Endothelial cell of umbilical vein (primary cell): Measurements from ENCODE around the gene DMRTB1. TPM values are rescaled to one million over a fixed set of nuclear protein-coding genes. Genes with fewer than 3 reads are reported as not detected.

ENCODE experiments used
- BruUV-seq: library from RNA; stranded (reverse); fragments of 400-500 nt; replicated peaks from 2 replicates; lab custom pipeline; 2021; lab: Mats Ljungman, UMichigan
- CTCF ChIA-PET: fragments of 300-600, 350-600 bp; sonication (Branson Sonifier 250); formaldehyde crosslinking; loops from one replicate; lab custom pipeline; 2021; ENCODE audit warnings: antibody characterized with exemption, inconsistent platforms; lab: Charles Lee
- POLR2A ChIA-PET: fragments of 300-600, 350-600 bp; sonication (Branson Sonifier 250); formaldehyde crosslinking; loops from one replicate; lab custom pipeline; 2021; ENCODE audit warnings: antibody characterized with exemption, inconsistent platforms; lab: Charles Lee
- DNase-seq: peaks from one replicate; pipeline ENCODE4 v3.0.0-alpha.2; 2011; ENCODE audit warnings: low read depth, low spot score
- FAIRE-seq: peaks from 2 replicates; lab custom pipeline; 2011; peaks lifted over from hg19 to GRCh38; lab: Jason Lieb, UNC
- H2AFZ ChIP-seq: 2 replicates; pipeline ENCODE4 v1.6.0; 2012; ENCODE audit warnings: low read depth, low read length, control low read depth, inconsistent platforms
- H3K27ac ChIP-seq: 2 replicates; pipeline ENCODE4 v1.5.1; 2011; ENCODE audit warnings: low read depth, mild to moderate bottlenecking, control low read depth, low read length, moderate library complexity; ENCODE audit not compliant: insufficient read depth
- H3K27me3 ChIP-seq, 2 experiments: 2 replicates each; pipeline versions ENCODE4 v1.6.0 to v1.6.1; 2011; ENCODE audit warnings: low read length in 2 of 2, mixed read lengths in 1 of 2; ENCODE audit not compliant: control insufficient read depth in 2 of 2, insufficient read depth in 2 of 2
- H3K36me3 ChIP-seq, 2 experiments: 2 replicates in 1 of 2; 3 replicates in 1 of 2; pipeline ENCODE4 v1.5.1; 2011; ENCODE audit warnings: low read length in 2 of 2, mild to moderate bottlenecking in 1 of 2, moderate library complexity in 1 of 2; ENCODE audit not compliant: control insufficient read depth in 2 of 2, insufficient read depth in 2 of 2; ENCODE audit errors: extremely low read depth in 1 of 2
- H3K4me1 ChIP-seq: 3 replicates; pipeline ENCODE4 v1.5.1; 2011; ENCODE audit warnings: mild to moderate bottlenecking, low read length; ENCODE audit not compliant: control insufficient read depth, insufficient read depth; ENCODE audit errors: extremely low read depth
- H3K4me2 ChIP-seq: 2 replicates; pipeline ENCODE4 v1.6.1; 2011; ENCODE audit warnings: low read length, control low read depth, mixed read lengths; ENCODE audit not compliant: insufficient read depth
- H3K4me3 ChIP-seq, 3 experiments: fragments of 200-600 bp in 1 of 3; sonication (generic), shearing (Covaris generic) in 1 of 3; replicated peaks in 1 of 3; 2 replicates each; pipeline ENCODE4 v1.5.1; 2011 to 2016; ENCODE audit warnings: control low read depth in 3 of 3, low read length in 3 of 3, mild to moderate bottlenecking in 2 of 3, inconsistent platforms in 1 of 3, low read depth in 1 of 3, moderate library complexity in 1 of 3; ENCODE audit not compliant: insufficient read depth in 1 of 3
- H3K79me2 ChIP-seq: 2 replicates; pipeline ENCODE4 v1.6.0; 2012; ENCODE audit warnings: low read length, inconsistent platforms; ENCODE audit not compliant: control insufficient read depth, insufficient read depth
- H3K9ac ChIP-seq: replicated peaks from 2 replicates; pipeline ENCODE3; 2011; ENCODE audit warnings: low read length, control low read depth; ENCODE audit not compliant: insufficient read depth; ENCODE audit errors: extremely low read depth
- H3K9me1 ChIP-seq: replicated peaks from 3 replicates; pipeline ENCODE4 v1.6.0; 2011; ENCODE audit warnings: mild to moderate bottlenecking, low read length; ENCODE audit not compliant: control insufficient read depth, insufficient read depth; ENCODE audit errors: extremely low read depth
- H3K9me3 ChIP-seq: replicated peaks from 2 replicates; pipeline ENCODE4 v1.5.1; 2012; ENCODE audit warnings: low read length, inconsistent platforms; ENCODE audit not compliant: control insufficient read depth, insufficient read depth
- H4K20me1 ChIP-seq: replicated peaks from 2 replicates; pipeline ENCODE3; 2011; ENCODE audit warnings: mild to moderate bottlenecking, low read length; ENCODE audit not compliant: control insufficient read depth, insufficient read depth; ENCODE audit errors: extremely low read depth
- EZH2 ChIP-seq: IDR thresholded peaks from 2 replicates; pipeline ENCODE4 v1.6.1; 2012; ENCODE audit warnings: borderline replicate concordance, low read depth, mild to moderate bottlenecking, moderate library complexity, low read length, inconsistent platforms; ENCODE audit not compliant: severe bottlenecking
- FOS ChIP-seq: IDR thresholded peaks from 2 replicates; pipeline ENCODE4 v1.6.1; 2011; ENCODE audit warnings: mild to moderate bottlenecking, low read length, moderate library complexity, borderline replicate concordance; ENCODE audit not compliant: insufficient read depth
- GATA2 ChIP-seq: IDR thresholded peaks from 2 replicates; pipeline ENCODE4 v1.7.0; 2011; ENCODE audit warnings: low read depth, mild to moderate bottlenecking, moderate library complexity, mixed read lengths, low read length; ENCODE audit not compliant: insufficient read length, insufficient read depth
- JUN ChIP-seq: IDR thresholded peaks from 2 replicates; pipeline ENCODE4 v1.6.1; 2011; ENCODE audit warnings: borderline replicate concordance, low read depth; ENCODE audit not compliant: insufficient read length, insufficient read depth
- MYC ChIP-seq: IDR thresholded peaks from one replicate; pipeline ENCODE4 v1.6.1; 2011; ENCODE audit warnings: mild to moderate bottlenecking, low read depth, low read length
- POLR2A ChIP-seq: IDR thresholded peaks from 2 replicates; pipeline ENCODE4 v1.6.1; 2012; ENCODE audit warnings: low read depth, mild to moderate bottlenecking, control low read depth, low read length
- POLR2AphosphoS5 ChIP-seq: IDR thresholded peaks from 2 replicates; pipeline ENCODE4 v1.6.1; 2012; ENCODE audit warnings: low read depth, mild to moderate bottlenecking, control low read depth, low read length, moderate library complexity; ENCODE audit not compliant: insufficient read depth
- dilution Hi-C: fragments of 300-500 bp; cut with MboI; formaldehyde crosslinking; loops from one replicate; pipeline ENCODE4 v1.15.0; 2019; ENCODE audit warnings: low sequenced_read_pairs; ENCODE audit not compliant: extremely low pct_ligation_motif_present
- intact Hi-C: fragments of 100-400 bp; cut with micrococcal nuclease; formaldehyde crosslinking; loops from one replicate; pipeline ENCODE4 v1.10.0; 2022
- polyA plus RNA-seq, 4 experiments: library from polyadenylated mRNA; depleted of rRNA in 3 of 4; stranded (reverse) in 3 of 4; unstranded in 1 of 4; fragments of >200 nt; gene quantifications; 2 replicates each; pipeline versions ENCODE4 v1.2.1 to v1.2.3, GENCODE V29; 2011 to 2012; ENCODE audit warnings: missing spikeins in 1 of 4
- total RNA-seq: library from RNA; stranded (reverse); gene quantifications from 2 replicates; pipeline ENCODE4 v1.2.3, GENCODE V29; 2021
- TF ChIP-seq, protein P1 (sequence below), 2 donors: IDR thresholded peaks; 1 replicate in 1 of 2; 2 replicates in 1 of 2; pipeline ENCODE4 v1.5.1; 2011; ENCODE audit warnings: low read length in 2 of 2, mild to moderate bottlenecking in 2 of 2, moderate library complexity in 2 of 2, control low read depth in 1 of 2, inconsistent platforms in 1 of 2, low read depth in 1 of 2; ENCODE audit not compliant: insufficient read depth in 1 of 2; ENCODE audit errors: extremely low read depth in 1 of 2
- TF ChIP-seq, protein P2 (sequence below): IDR thresholded peaks from 2 replicates; pipeline ENCODE4 v1.6.1; 2011; ENCODE audit not compliant: insufficient read depth, insufficient read length

DMRTB1 gene
- total and polyA plus RNA-seq, 2 donors (not counting 3 experiments of a cell fraction or from before 2014, with no cell fraction given), result not detected

DNA sequence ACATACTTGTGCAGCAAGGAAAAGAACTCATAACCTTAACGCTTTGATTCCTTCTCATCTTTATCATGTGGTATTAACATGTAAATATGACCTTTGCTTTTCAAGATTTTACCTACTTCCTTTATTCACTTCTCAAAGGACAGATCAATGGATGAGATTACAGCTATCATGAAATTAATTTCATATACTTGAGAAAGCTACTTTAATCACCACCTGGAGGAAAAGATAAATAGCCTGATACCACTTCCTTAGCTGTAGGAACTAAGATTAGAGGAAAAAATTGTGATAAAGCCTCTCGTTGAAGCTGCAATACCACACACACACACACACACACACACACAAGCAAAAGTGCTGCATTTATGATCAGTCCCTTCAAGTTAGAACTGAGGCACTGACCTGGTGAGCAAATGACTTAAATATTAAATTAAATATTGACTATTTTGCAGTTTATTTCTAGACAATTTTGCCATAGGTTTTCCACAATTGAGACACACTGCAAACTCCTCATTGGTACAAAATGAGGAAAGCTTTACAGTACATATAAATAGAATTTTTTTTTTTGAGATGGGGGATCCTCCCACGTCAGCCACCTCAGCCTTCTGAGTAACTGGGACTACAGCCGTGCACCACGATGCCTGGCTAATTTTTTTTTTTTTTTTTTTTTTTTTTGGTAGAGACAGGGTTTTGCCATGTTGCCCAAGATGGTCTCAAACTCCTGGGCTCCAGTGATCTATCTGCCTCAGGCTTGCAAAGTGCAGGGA lies 27.2 kb upstream of the DMRTB1 start:
- no TSS peak for BruUV-seq
- no peak overlapping the region for H2AFZ ChIP-seq
- dilution Hi-C loops, result no loop called here
- H3K9me1 ChIP-seq, result no peaks in the 10 kb centered on the region
- H3K4me3 ChIP-seq, result no peak overlapping the region
- TF ChIP-seq EZH2 (no peak), GATA2 (no peak), POLR2AphosphoS5 (no peak), FOS (no peak), MYC (no peak), JUN (no peak), POLR2A (no peak)
- TF ChIP-seq, protein P1, sequence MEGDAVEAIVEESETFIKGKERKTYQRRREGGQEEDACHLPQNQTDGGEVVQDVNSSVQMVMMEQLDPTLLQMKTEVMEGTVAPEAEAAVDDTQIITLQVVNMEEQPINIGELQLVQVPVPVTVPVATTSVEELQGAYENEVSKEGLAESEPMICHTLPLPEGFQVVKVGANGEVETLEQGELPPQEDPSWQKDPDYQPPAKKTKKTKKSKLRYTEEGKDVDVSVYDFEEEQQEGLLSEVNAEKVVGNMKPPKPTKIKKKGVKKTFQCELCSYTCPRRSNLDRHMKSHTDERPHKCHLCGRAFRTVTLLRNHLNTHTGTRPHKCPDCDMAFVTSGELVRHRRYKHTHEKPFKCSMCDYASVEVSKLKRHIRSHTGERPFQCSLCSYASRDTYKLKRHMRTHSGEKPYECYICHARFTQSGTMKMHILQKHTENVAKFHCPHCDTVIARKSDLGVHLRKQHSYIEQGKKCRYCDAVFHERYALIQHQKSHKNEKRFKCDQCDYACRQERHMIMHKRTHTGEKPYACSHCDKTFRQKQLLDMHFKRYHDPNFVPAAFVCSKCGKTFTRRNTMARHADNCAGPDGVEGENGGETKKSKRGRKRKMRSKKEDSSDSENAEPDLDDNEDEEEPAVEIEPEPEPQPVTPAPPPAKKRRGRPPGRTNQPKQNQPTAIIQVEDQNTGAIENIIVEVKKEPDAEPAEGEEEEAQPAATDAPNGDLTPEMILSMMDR (IDR thresholded peaks at IDR 0.05; ENCODE audit: extremely low read depth in 1 of 2, insufficient read depth in 1 of 2, low read depth in 1 of 2, low read length in 2 of 2), result no peak
- TF ChIP-seq, protein P2, sequence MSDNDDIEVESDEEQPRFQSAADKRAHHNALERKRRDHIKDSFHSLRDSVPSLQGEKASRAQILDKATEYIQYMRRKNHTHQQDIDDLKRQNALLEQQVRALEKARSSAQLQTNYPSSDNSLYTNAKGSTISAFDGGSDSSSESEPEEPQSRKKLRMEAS, result no peak
- DNase-seq (no peak), FAIRE-seq (no peak)
- H3K27ac ChIP-seq, result no peak overlapping the region
- intact Hi-C loops, result no loop called here
- no peaks in the 10 kb centered on the region for H3K4me1 ChIP-seq
- CTCF ChIA-PET, result interaction anchor here (1.0 kb wide), 1 partner anchor 14 kb away, joined by 4 read pairs; no protein-coding TSS in a partner anchor
- POLR2A ChIA-PET, result no interaction called here
- H3K9me3 ChIP-seq, result no peaks in the 10 kb centered on the region
- no peak overlapping the region for H3K4me2 ChIP-seq
- peaks cover 5 to 22% of the 10 kb centered on the region in 2 experiments for H3K27me3 ChIP-seq
- no peaks in the 10 kb centered on the region for H3K36me3 ChIP-seq
- no peaks in the 10 kb centered on the region for H3K79me2 ChIP-seq
- no peak overlapping the region for H3K9ac ChIP-seq
- no peaks in the 10 kb centered on the region for H4K20me1 ChIP-seq
